ENCODE results near the gene NTM. TPM values are rescaled to one million over a fixed set of nuclear protein-coding genes. Genes with fewer than 3 reads are reported as not detected.

NTM gene
- total RNA-seq, 4 donors from 2014 or later: 0.40 to 3.1 (median 2.1) TPM; not detected in 1

DNA sequence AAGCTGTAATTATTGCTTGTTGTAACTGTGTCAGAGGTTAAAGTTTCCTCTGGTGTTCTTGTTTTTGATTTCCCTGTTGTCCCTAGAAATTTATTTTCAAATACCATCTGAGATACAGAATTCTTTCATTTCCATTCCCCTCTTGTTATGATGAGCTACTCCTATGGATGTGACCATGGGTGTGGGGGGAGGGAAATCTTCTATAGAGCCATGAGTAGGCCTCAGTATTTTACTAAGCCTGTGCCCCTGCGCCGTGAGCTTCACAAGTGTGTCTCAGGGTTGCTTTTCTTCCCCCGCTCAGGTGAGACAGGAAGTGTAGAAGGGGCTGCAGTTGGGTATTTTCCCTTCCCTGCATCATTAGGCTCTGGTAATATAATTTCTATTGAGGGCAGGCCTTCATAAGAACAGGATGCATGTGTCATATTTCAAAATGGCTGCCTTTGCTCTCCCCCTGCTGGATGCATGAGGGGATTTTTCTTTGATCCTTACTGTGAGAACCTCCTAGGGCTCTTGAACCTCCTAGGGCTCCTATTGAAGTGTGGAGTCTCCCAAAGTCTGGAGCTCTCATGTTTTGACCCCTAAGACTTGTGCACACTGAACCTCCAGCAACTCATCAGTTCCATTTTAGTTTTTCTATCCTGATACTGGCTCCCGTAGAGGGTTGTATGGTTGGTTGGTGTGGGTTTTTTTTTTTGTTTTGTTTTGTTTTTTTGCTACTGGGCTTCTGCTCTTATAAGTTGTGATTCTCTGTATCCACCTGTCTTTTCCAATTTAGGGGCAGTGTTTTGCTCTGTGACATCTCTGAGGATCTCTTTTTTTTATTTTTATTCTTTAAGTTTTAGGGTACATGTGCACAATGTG lies 658.2 kb downstream of the NTM start:
- Histone ChIP-seq H3K27me3 (no peaks in the 10 kb centered on the region), H3K4me3 (no peak overlapping the region), H3K36me3 (no peaks in the 10 kb centered on the region), H3K27ac (no peak overlapping the region), H3K9me3 (no peaks in the 10 kb centered on the region), H3K4me1 (no peaks in the 10 kb centered on the region)
- TF ChIP-seq CTCF (IDR thresholded peaks at IDR 0.05) (peak in 3 of 5 experiments; percentile 52 to 69 (median 63)), POLR2A (IDR thresholded peaks at IDR 0.05) (no peak), POLR2AphosphoS5 (IDR thresholded peaks at IDR 0.05) (no peak)
- in situ Hi-C loops (cut with MboI; ENCODE audit: low pct_ligation_motif_present in 1 of 4, low pct_unique_long_range_greater_than_20kb in 1 of 4, low sequenced_read_pairs in 3 of 4): loop anchor here in 1 of 4 donors (25.0 kb wide), 1 partner anchor 291 kb away; no protein-coding TSS in a partner anchor
- intact Hi-C loops (cut with DNase I; ENCODE audit: low total_unique reads): loop anchor here (5.0 kb wide), 1 partner anchor 161 kb away; no protein-coding TSS in a partner anchor
- WGBS, 2 donors (ENCODE audit: low coverage in 1 of 2): 0 to 77% methylated on average over 1 to 4 of the region's 4 CpGs
- DNase-seq: peak; percentile 46

DNA sequence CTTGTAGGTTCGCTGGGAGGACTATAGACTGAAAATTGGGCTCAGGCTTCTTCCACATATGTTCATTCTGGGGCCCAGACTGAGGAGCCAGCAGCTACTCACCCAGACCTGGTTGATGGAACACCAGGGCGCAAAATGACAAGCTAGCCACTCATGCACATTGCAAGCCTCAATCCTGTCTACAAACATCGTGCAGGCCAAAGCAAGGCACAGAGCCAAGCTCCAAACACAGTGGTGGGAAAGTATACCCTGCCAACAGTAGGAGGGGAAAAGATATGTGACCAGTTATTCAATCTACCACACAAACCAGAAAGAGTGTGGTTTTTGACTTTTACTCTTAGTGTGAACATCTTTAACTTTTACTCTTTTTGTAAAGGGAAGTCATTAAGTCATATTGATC lies 660.5 kb downstream of the NTM start:
- TF ChIP-seq EP300 (IDR thresholded peaks at IDR 0.05; ENCODE audit: low read depth): no peak
- no peak for TF ChIP-seq CTCF (IDR thresholded peaks at IDR 0.05)
- TF ChIP-seq POLR2A (IDR thresholded peaks at IDR 0.05): no peak
- TF ChIP-seq POLR2AphosphoS5 (IDR thresholded peaks at IDR 0.05): no peak
- H3K27me3 ChIP-seq: no peaks in the 10 kb centered on the region
- in situ Hi-C loops (cut with MboI; ENCODE audit: low pct_ligation_motif_present in 1 of 4, low pct_unique_long_range_greater_than_20kb in 1 of 4, low sequenced_read_pairs in 3 of 4) (loop anchor here in 2 of 4 donors (10.0 to 25.0 kb wide), 2 partner anchors 56 to 294 kb away; no protein-coding TSS in a partner anchor), intact Hi-C loops (cut with DNase I; ENCODE audit: low total_unique reads) (no loop called here)
- H3K4me1 ChIP-seq: no peaks in the 10 kb centered on the region
- H3K27ac ChIP-seq: no peak overlapping the region
- no peaks in the 10 kb centered on the region for H3K9me3 ChIP-seq
- DNase-seq: no peak
- 48% methylated on average over 3 of the region's 3 CpGs; no CpG with 5 or more reads in 1 of the 2 donors for WGBS, 2 donors (ENCODE audit: low coverage in 1 of 2)
- no peaks in the 10 kb centered on the region for H3K36me3 ChIP-seq
- H3K4me3 ChIP-seq: no peak overlapping the region

GRCh38 chr11:132032555-132032954 lies 662.1 kb downstream of the NTM start:
- H3K36me3 ChIP-seq: no peaks in the 10 kb centered on the region
- intact Hi-C loops (cut with DNase I; ENCODE audit: low total_unique reads): no loop called here
- in situ Hi-C loops (cut with MboI; ENCODE audit: low pct_ligation_motif_present in 1 of 4, low pct_unique_long_range_greater_than_20kb in 1 of 4, low sequenced_read_pairs in 3 of 4): loop anchor here in 2 of 4 donors (10.0 to 25.0 kb wide), 2 partner anchors 58 to 295 kb away; no protein-coding TSS in a partner anchor
- H3K27ac ChIP-seq: no peak overlapping the region
- H3K4me3 ChIP-seq: no peak overlapping the region
- H3K4me1 ChIP-seq: no peaks in the 10 kb centered on the region
- no peaks in the 10 kb centered on the region for H3K27me3 ChIP-seq
- TF ChIP-seq CTCF (IDR thresholded peaks at IDR 0.05): no peak
- TF ChIP-seq POLR2A (IDR thresholded peaks at IDR 0.05): no peak
- no peak for TF ChIP-seq EP300 (IDR thresholded peaks at IDR 0.05; ENCODE audit: low read depth)
- TF ChIP-seq POLR2AphosphoS5 (IDR thresholded peaks at IDR 0.05): no peak
- DNase-seq: no peak
- WGBS, 2 donors (ENCODE audit: low coverage in 1 of 2): 39 to 67% methylated on average over 2 of the region's 2 CpGs
- H3K9me3 ChIP-seq: no peaks in the 10 kb centered on the region

DNA sequence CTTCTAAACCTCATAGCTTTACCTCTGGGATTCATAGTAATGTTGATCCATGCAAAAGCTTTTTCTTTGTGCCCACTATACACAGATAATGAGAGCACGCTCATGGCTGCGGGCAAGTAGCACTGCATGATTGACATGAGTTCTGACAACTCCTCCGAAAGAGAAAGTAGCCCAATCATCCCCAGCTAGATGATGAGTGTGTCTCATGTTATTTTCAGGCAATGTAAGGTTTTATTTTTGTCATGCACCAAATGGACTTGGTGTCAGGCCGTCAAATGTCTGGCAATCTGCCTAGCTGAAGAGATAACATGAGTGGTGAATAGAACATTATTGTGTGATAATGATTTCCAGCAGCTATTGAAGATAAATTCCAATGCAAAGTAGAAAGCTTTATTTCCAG lies 662.6 kb downstream of the NTM start:
- Histone ChIP-seq H3K27ac (no peak overlapping the region), H3K9me3 (no peaks in the 10 kb centered on the region), H3K4me1 (no peaks in the 10 kb centered on the region), H3K36me3 (no peaks in the 10 kb centered on the region), H3K4me3 (no peak overlapping the region), H3K27me3 (no peaks in the 10 kb centered on the region)
- DNase-seq: no peak
- no peak for TF ChIP-seq POLR2A (IDR thresholded peaks at IDR 0.05)
- intact Hi-C loops (cut with DNase I; ENCODE audit: low total_unique reads): no loop called here
- in situ Hi-C loops (cut with MboI; ENCODE audit: low pct_ligation_motif_present in 1 of 4, low pct_unique_long_range_greater_than_20kb in 1 of 4, low sequenced_read_pairs in 3 of 4): loop anchor here in 2 of 4 donors (10.0 to 25.0 kb wide), 2 partner anchors 58 to 296 kb away; no protein-coding TSS in a partner anchor
- WGBS, 2 donors (ENCODE audit: low coverage in 1 of 2): 29 to 70% methylated on average over 1 to 4 of the region's 4 CpGs

All from transverse colon (tissue), 4 donors.